HG03066 (cell line): ENCODE results near the gene PLEKHF1.

Source experiments
- ATAC-seq: cut with Tn5 transposase; IDR thresholded peaks from one replicate; pipeline ENCODE4 v1.9.1; 2021; ENCODE audit warnings: low read depth; ENCODE audit not compliant: unreplicated experiment

PLEKHF1 gene

DNA sequence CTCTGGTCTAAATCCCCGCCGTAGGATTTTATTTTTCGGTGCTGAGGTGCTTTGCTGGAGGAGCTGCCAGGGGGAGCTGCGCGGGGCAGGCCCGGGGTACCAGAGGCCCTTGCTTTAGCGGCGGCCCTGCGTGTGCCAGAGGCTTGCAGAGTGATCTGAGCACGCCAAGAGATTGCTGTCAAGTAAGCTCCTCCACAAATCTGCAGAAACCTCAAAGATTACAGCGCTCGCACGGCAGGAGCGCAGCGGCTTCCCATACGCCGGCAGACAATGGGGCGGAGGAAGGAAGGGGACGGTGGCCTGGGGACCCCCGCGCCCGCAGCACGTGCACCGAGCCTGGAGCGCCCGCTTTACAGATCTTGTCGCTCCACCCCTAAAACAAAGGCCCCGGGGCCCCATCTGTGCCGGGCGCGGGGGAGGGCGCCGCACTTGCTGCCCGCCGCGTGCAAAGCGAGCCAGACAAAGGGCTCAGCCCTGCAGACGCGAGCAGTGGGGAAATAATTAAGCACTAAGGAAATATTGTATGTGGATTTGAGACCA, 58.9 kb downstream of the PLEKHF1 start:
- ATAC-seq, result no peak

GRCh38 chr19:29724746-29725145, 59.5 kb downstream of the PLEKHF1 start:
- ATAC-seq, result no peak
